Spleen (tissue), 11 donors: ENCODE results near the gene FLT3LG. TPM values are rescaled to one million over a fixed set of nuclear protein-coding genes. Genes with fewer than 3 reads are reported as not detected.

Experiments used
- DNase-seq: peaks from one replicate; pipeline ENCODE4 v3.0.0-alpha.2; 2020
- H3K27ac ChIP-seq, 8 donors: fragments of 200-600 bp; sonication (generic) in 7 of 8; 1 replicate in 4 of 8; 2 replicates in 4 of 8; pipeline versions ENCODE4 v1.5.0 to v1.8.0; 2016 to 2021; ENCODE audit warnings: inconsistent platforms in 4 of 8, mild to moderate bottlenecking in 4 of 8, moderate library complexity in 1 of 8
- H3K27me3 ChIP-seq, 7 donors: fragments of 200-600 bp; sonication (generic) in 6 of 7; replicated peaks in 1 of 7; 1 replicate in 4 of 7; 2 replicates in 3 of 7; pipeline versions ENCODE4 v1.5.0 to v1.8.0; 2016 to 2021; ENCODE audit warnings: inconsistent platforms in 3 of 7, mild to moderate bottlenecking in 1 of 7
- H3K36me3 ChIP-seq, 6 donors: fragments of 200-600 bp; sonication (generic) in 5 of 6; 1 replicate in 4 of 6; 2 replicates in 2 of 6; pipeline versions ENCODE4 v1.5.0 to v1.8.0; 2016 to 2021; ENCODE audit warnings: inconsistent platforms in 2 of 6
- H3K4me1 ChIP-seq, 6 donors: fragments of 200-600 bp; sonication (generic) in 5 of 6; 1 replicate in 3 of 6; 2 replicates in 3 of 6; pipeline versions ENCODE4 v1.5.0 to v1.8.0; 2016 to 2021; ENCODE audit warnings: inconsistent platforms in 3 of 6
- H3K4me3 ChIP-seq, 8 donors: fragments of 200-600 bp; sonication (generic) in 7 of 8; 1 replicate in 4 of 8; 2 replicates in 4 of 8; pipeline versions ENCODE4 v1.5.0 to v1.8.0; 2016 to 2021; ENCODE audit warnings: inconsistent platforms in 4 of 8, mild to moderate bottlenecking in 4 of 8, moderate library complexity in 2 of 8
- H3K9me3 ChIP-seq, 8 donors: fragments of 200-600 bp; sonication (generic) in 7 of 8; 1 replicate in 4 of 8; 2 replicates in 4 of 8; pipeline versions ENCODE4 v1.5.0 to v1.8.0; 2016 to 2021; ENCODE audit warnings: inconsistent platforms in 4 of 8
- CTCF ChIP-seq, 11 experiments: fragments of 200-600 bp in 7 of 11; fragments of 450-650 bp in 4 of 11; sonication (generic) in 4 of 11; IDR thresholded peaks in 8 of 11; conservative IDR thresholded peaks in 3 of 11; 1 replicate in 7 of 11; 2 replicates in 4 of 11; pipeline versions ENCODE4 v1.4.0 to v1.8.0; 2016 to 2021; ENCODE audit warnings: antibody characterized with exemption in 11 of 11, inconsistent platforms in 4 of 11, mild to moderate bottlenecking in 1 of 11
- POLR2A ChIP-seq, 3 donors: fragments of 450-650 bp; IDR thresholded peaks; one replicate each; pipeline ENCODE4 v1.5.1; 2017; ENCODE audit warnings: antibody characterized with exemption in 3 of 3, mild to moderate bottlenecking in 1 of 3
- POLR2AphosphoS5 ChIP-seq, 3 donors: sonication (generic); formaldehyde crosslinking; IDR thresholded peaks; one replicate each; pipeline ENCODE4 v1.5.1; 2017; ENCODE audit warnings: antibody characterized with exemption in 3 of 3
- WGBS, 5 donors: extraction: QIAGEN DNeasy Blood & Tissue Kit in 3 of 5; methylation state at CpG; one replicate each; pipeline versions ENCODE4 v1.1.5 to v1.1.7; 2013 to 2018; 5-methylcytosine and 5-hydroxymethylcytosine counted together
- intact Hi-C: fragments of 100-400 bp; cut with DNase I; formaldehyde crosslinking; loops from one replicate; pipeline ENCODE4 v1.15.0; 2023; ENCODE audit warnings: low total_unique reads
- microRNA-seq, 3 donors: library from miRNA; unstranded; fragments of <30 nt; microRNA quantifications; one replicate each; pipeline versions ENCODE4 to v1.1.0, GENCODE V29; 2019 to 2020
- polyA plus RNA-seq, 3 donors: library from polyadenylated mRNA; stranded (reverse); fragments of 200-250 nt; gene quantifications; one replicate each; pipeline ENCODE4 v1.2.1, GENCODE V29; 2013
- small RNA-seq, 4 donors: library from RNA; depleted of rRNA; stranded (forward); fragments of <200 nt; gene quantifications; one replicate each; pipeline ENCODE3, GENCODE V24; 2016
- total RNA-seq, 7 donors: library from RNA; depleted of rRNA in 3 of 7; stranded (reverse); fragments of >200 nt in 3 of 7; fragmentation: NEBNext Ultra II Directional in 4 of 7; extraction: Animal tissue kit (Norgen Biotek cat#: 25700) in 4 of 7; gene quantifications; one replicate each; pipeline versions ENCODE4 v1.1.0 to v1.2.1, GENCODE V29; 2016 to 2021
- donor health status: healthy with polysubstance abuse.
- donor health status: DM: no; HTN: no; CAD: no; lungs with moderate emphysema.
- donor health status: DM: no; HTN: no; CAD: no.
- donor health status: Bipolar disorder and iron deficiency.
- donor health status: healthy.
- donor health status: DM: no; HTN: no; CAD: no.
- donor health status: DM: yes; HTN: yes; CAD: no.

Gene FLT3LG
- total and polyA plus RNA-seq, 10 donors, result 11.2 to 32.8 (median 22.0) TPM

DNA sequence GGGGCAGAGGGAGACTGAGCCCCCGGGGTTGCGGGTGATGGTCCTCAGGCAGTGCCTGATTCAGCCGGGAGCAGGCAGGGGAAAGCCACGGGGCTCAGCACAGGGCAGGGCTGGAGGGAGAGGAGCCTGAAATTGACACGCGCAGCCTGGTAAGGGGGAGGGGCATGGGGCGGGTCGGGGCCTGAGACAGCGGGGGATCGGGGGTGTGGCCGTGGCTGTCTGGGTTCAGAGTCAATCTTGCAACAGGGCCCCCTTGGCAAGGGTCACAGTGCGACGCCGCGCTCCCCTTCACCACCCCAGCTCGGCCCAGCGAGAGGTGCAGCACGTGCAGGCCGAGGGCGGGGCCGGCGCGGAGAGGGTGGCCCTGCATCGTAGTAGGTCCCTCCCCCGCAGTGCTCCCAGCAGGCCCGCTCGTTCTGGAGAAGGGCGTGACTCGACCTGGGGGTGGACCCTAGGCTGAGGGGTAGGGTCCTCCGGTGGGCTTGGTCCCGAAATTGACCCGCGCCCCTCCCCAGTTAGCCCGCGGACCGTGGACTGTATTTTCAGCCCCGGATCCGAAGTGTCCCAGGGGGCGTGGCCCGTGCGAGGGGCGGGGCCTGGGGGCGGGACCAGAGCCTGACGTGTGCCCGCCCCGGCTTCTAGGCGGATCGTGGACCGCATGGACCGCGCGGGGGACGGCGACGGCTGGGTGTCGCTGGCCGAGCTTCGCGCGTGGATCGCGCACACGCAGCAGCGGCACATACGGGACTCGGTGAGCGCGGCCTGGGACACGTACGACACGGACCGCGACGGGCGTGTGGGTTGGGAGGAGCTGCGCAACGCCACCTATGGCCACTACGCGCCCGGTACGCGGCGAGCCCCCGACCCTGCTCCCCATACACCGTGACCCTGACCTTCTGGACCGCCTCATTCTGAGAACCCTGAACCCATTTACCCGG lies 59.8 kb downstream of the FLT3LG start:
- H3K4me3 ChIP-seq, result peak overlapping the region; percentile 60 to 85 (median 68)
- intact Hi-C loops, result no loop called here
- peak overlapping the region in 4 of 8 donors; percentile 24 to 64 (median 58) for H3K27ac ChIP-seq
- H3K27me3 ChIP-seq, result no peaks in the 10 kb centered on the region
- H3K9me3 ChIP-seq, result no peaks in the 10 kb centered on the region
- H3K4me1 ChIP-seq, result peaks cover 13 to 57% (median 42%) of the 10 kb centered on the region in 6 donors
- peaks cover 0 to 67% (median 8%) of the 10 kb centered on the region in 6 donors for H3K36me3 ChIP-seq
- DNase-seq, result peak; percentile 94
- 1 to 4% (median 2%) methylated on average over 26 to 87 of the region's 87 CpGs for WGBS, 5 donors
- TF ChIP-seq POLR2A (IDR thresholded peaks at IDR 0.05), result no peak
- TF ChIP-seq POLR2AphosphoS5 (IDR thresholded peaks at IDR 0.05), result peak in 2 of 3 donors; percentile 61 to 78
- TF ChIP-seq CTCF (IDR thresholded peaks at IDR 0.05 in 8 of 11, conservative IDR thresholded peaks at IDR 0.05 in 3 of 11), result peak in 7 of 11 experiments; percentile 43 to 53 (median 43)

DNA sequence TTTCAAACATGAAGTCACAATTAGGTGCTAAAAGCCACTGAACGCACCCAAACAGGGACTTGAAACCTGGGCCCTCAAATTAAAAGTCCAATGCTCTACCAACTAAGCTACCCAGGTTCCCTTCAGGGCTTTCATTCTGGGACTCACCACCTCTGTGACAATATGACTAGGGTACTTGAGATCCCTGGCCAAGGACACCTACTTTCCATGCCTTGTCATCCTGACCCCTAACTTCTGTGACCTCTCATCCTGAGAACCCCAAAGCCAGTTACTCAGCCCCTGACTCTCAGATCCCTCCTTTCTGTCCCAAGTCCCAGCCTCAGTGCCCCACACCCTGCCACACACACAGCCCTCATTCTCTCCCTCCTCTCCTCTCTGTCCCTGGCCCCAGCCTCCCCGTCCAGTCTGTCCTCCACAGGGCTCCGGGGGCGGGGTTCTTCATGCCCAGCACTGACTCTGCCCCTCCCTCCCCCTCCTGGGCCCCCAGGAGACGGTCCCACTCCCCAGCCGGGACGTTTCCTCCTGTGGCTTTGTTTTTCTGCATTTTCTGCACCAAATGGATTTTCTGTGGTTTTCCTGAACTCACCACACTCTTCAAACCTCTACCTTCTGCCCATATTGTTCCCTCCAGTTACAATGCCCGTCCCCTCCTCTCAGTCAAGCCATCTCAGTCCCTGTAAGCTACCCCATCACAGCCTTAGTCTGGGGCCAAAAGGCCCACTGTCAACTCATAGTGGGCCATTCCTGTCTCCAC lies 60.8 kb downstream of the FLT3LG start:
- Histone ChIP-seq H3K4me1 (peaks cover 13 to 50% (median 39%) of the 10 kb centered on the region in 6 donors), H3K27me3 (no peaks in the 10 kb centered on the region), H3K36me3 (peaks cover 0 to 69% (median 12%) of the 10 kb centered on the region in 6 donors), H3K9me3 (no peaks in the 10 kb centered on the region), H3K27ac (peak overlapping the region in 1 of 8 donors; percentile 64), H3K4me3 (peak overlapping the region in 4 of 8 donors; percentile 64 to 85 (median 70))
- TF ChIP-seq POLR2A (IDR thresholded peaks at IDR 0.05) (no peak), POLR2AphosphoS5 (IDR thresholded peaks at IDR 0.05) (no peak), CTCF (IDR thresholded peaks at IDR 0.05 in 8 of 11, conservative IDR thresholded peaks at IDR 0.05 in 3 of 11) (no peak)
- 20 to 45% (median 35%) methylated on average over 8 of the region's 8 CpGs for WGBS, 5 donors
- no peak for DNase-seq
- intact Hi-C loops, result no loop called here

Small RNAs within 50 kb of the gene (microRNA-seq; reads per million reads assigned to microRNA genes)
- gene MIR150, result 10,080 to 14,153 (median 11,768) reads per million in 3 donors

Small RNAs within 50 kb of the gene (small RNA-seq; reads per million reads assigned to genes)
- gene COX6CP7 (0 reads per million in 4 donors), gene MIR150 (257 to 803 (median 397) reads per million in 4 donors), gene SNORD32A (0 reads per million in 4 donors), gene SNORD33 (0 reads per million in 4 donors), gene SNORD34 (0 reads per million in 4 donors), gene SNORD35A (0 reads per million in 4 donors), gene SNORD35B (0 reads per million in 4 donors)

Other genes starting within 250 kb of the FLT3LG start
- 1 to 10 TPM; 2.1 to 6.9 (median 5.0) TPM for gene SLC6A16, start 149.0 kb upstream of the FLT3LG start, total RNA-seq
- 1 to 10 TPM; 2.7 to 5.0 (median 2.7) TPM for gene SLC6A16, start 149.0 kb upstream of the FLT3LG start, polyA plus RNA-seq
- gene CD37, start 138.8 kb upstream of the FLT3LG start, total RNA-seq, result 100 to 1,000 TPM; 297 to 516 (median 398) TPM
- 100 to 1,000 TPM; 401 to 452 (median 405) TPM for gene CD37, start 138.8 kb upstream of the FLT3LG start, polyA plus RNA-seq
- 10 to 100 TPM in 6 of 7 donors, 1 to 10 TPM in 1; 8.9 to 24.7 (median 15.8) TPM for gene TEAD2, start 111.8 kb upstream of the FLT3LG start, total RNA-seq
- gene TEAD2, start 111.8 kb upstream of the FLT3LG start, polyA plus RNA-seq, result 1 to 10 TPM; 5.8 to 8.4 (median 5.8) TPM
- under 1 TPM in 2 of 7 donors, not detected in 5; 0.57 to 0.79 TPM for gene DKKL1, start 110.3 kb upstream of the FLT3LG start, total RNA-seq
- gene DKKL1, start 110.3 kb upstream of the FLT3LG start, polyA plus RNA-seq, result 1 to 10 TPM in 1 of 3 donors, under 1 TPM in 1, not detected in 1; 0.57 to 1.1 TPM
- under 1 TPM in 1 of 7 donors, not detected in 6; 0.41 TPM for gene KASH5, start 86.0 kb upstream of the FLT3LG start, total RNA-seq
- gene KASH5, start 86.0 kb upstream of the FLT3LG start, polyA plus RNA-seq, result under 1 TPM; 0.11 to 0.32 (median 0.19) TPM
- not detected for gene PTH2, start 50.8 kb upstream of the FLT3LG start, total RNA-seq
- gene PTH2, start 50.8 kb upstream of the FLT3LG start, polyA plus RNA-seq, result not detected
- not detected for gene GFY, start 48.8 kb upstream of the FLT3LG start, total RNA-seq
- not detected for gene GFY, start 48.8 kb upstream of the FLT3LG start, polyA plus RNA-seq
- under 1 TPM in 2 of 7 donors, not detected in 5; 0.10 to 0.13 TPM for gene SLC17A7, start 32.7 kb upstream of the FLT3LG start, total RNA-seq
- gene SLC17A7, start 32.7 kb upstream of the FLT3LG start, polyA plus RNA-seq, result under 1 TPM; 0.07 to 0.12 (median 0.10) TPM
- gene PIH1D1, start 22.4 kb upstream of the FLT3LG start, total RNA-seq, result 10 to 100 TPM; 76.0 to 94.3 (median 86.1) TPM
- 100 to 1,000 TPM in 2 of 3 donors, 10 to 100 TPM in 1; 85.3 to 140 (median 118) TPM for gene PIH1D1, start 22.4 kb upstream of the FLT3LG start, polyA plus RNA-seq
- gene ALDH16A1, start 21.0 kb upstream of the FLT3LG start, total RNA-seq, result 10 to 100 TPM; 38.7 to 50.2 (median 45.8) TPM
- 10 to 100 TPM; 54.9 to 99.9 (median 94.9) TPM for gene ALDH16A1, start 21.0 kb upstream of the FLT3LG start, polyA plus RNA-seq
- 1,000 to 10,000 TPM; 2,521 to 3,132 (median 2,768) TPM for gene RPL13A, start 13.4 kb downstream of the FLT3LG start, total RNA-seq
- gene RPL13A, start 13.4 kb downstream of the FLT3LG start, polyA plus RNA-seq, result 1,000 to 10,000 TPM; 6,561 to 7,408 (median 7,261) TPM
- 1,000 to 10,000 TPM; 1,555 to 3,509 (median 2,434) TPM for gene RPS11, start 22.2 kb downstream of the FLT3LG start, total RNA-seq
- over 10,000 TPM in 2 of 3 donors, 1,000 to 10,000 TPM in 1; 8,326 to 12,835 (median 11,104) TPM for gene RPS11, start 22.2 kb downstream of the FLT3LG start, polyA plus RNA-seq
- gene FCGRT, start 38.4 kb downstream of the FLT3LG start, total RNA-seq, result 100 to 1,000 TPM; 273 to 616 (median 435) TPM
- gene FCGRT, start 38.4 kb downstream of the FLT3LG start, polyA plus RNA-seq, result 100 to 1,000 TPM; 144 to 364 (median 279) TPM
- gene RCN3, start 53.8 kb downstream of the FLT3LG start, total RNA-seq, result 10 to 100 TPM; 18.9 to 44.2 (median 42.8) TPM
- 10 to 100 TPM; 25.0 to 99.2 (median 89.9) TPM for gene RCN3, start 53.8 kb downstream of the FLT3LG start, polyA plus RNA-seq
- 10 to 100 TPM; 58.6 to 73.8 (median 70.0) TPM for gene NOSIP, start 106.3 kb downstream of the FLT3LG start, total RNA-seq
- gene NOSIP, start 106.3 kb downstream of the FLT3LG start, polyA plus RNA-seq, result 100 to 1,000 TPM; 129 to 152 (median 149) TPM
- gene PRRG2, start 107.1 kb downstream of the FLT3LG start, total RNA-seq, result 1 to 10 TPM in 5 of 7 donors, under 1 TPM in 2; 0.37 to 7.9 (median 1.3) TPM
- gene PRRG2, start 107.1 kb downstream of the FLT3LG start, polyA plus RNA-seq, result 1 to 10 TPM in 2 of 3 donors, under 1 TPM in 1; 0.91 to 2.3 (median 1.3) TPM
- gene PRR12, start 117.0 kb downstream of the FLT3LG start, total RNA-seq, result 10 to 100 TPM; 18.8 to 44.3 (median 34.6) TPM
- 10 to 100 TPM in 1 of 3 donors, 1 to 10 TPM in 2; 3.7 to 21.4 (median 3.9) TPM for gene PRR12, start 117.0 kb downstream of the FLT3LG start, polyA plus RNA-seq
- 10 to 100 TPM; 30.9 to 57.6 (median 44.4) TPM for gene RRAS, start 165.9 kb downstream of the FLT3LG start, total RNA-seq
- 100 to 1,000 TPM in 1 of 3 donors, 10 to 100 TPM in 2; 66.5 to 106 (median 98.2) TPM for gene RRAS, start 165.9 kb downstream of the FLT3LG start, polyA plus RNA-seq
- 10 to 100 TPM; 21.9 to 66.2 (median 57.0) TPM for gene SCAF1, start 168.0 kb downstream of the FLT3LG start, total RNA-seq
- gene SCAF1, start 168.0 kb downstream of the FLT3LG start, polyA plus RNA-seq, result 10 to 100 TPM in 1 of 3 donors, 1 to 10 TPM in 2; 7.5 to 21.3 (median 7.6) TPM
- gene IRF3, start 191.6 kb downstream of the FLT3LG start, total RNA-seq, result 100 to 1,000 TPM in 4 of 7 donors, 10 to 100 TPM in 3; 87.9 to 150 (median 127) TPM
- 100 to 1,000 TPM; 127 to 294 (median 276) TPM for gene IRF3, start 191.6 kb downstream of the FLT3LG start, polyA plus RNA-seq
- 10 to 100 TPM in 6 of 7 donors, 1 to 10 TPM in 1; 7.8 to 26.6 (median 16.3) TPM for gene BCL2L12, start 191.7 kb downstream of the FLT3LG start, total RNA-seq
- gene BCL2L12, start 191.7 kb downstream of the FLT3LG start, polyA plus RNA-seq, result 10 to 100 TPM; 26.5 to 36.7 (median 30.1) TPM
- gene PRMT1, start 203.1 kb downstream of the FLT3LG start, total RNA-seq, result 100 to 1,000 TPM; 108 to 136 (median 115) TPM
- gene PRMT1, start 203.1 kb downstream of the FLT3LG start, polyA plus RNA-seq, result 100 to 1,000 TPM; 114 to 175 (median 134) TPM
- gene ADM5, start 215.4 kb downstream of the FLT3LG start, total RNA-seq, result 10 to 100 TPM in 1 of 7 donors, 1 to 10 TPM in 6; 1.4 to 14.2 (median 5.0) TPM
- gene ADM5, start 215.4 kb downstream of the FLT3LG start, polyA plus RNA-seq, result 1 to 10 TPM; 1.5 to 3.6 (median 3.5) TPM
- gene CPT1C, start 216.9 kb downstream of the FLT3LG start, total RNA-seq, result 10 to 100 TPM in 5 of 7 donors, 1 to 10 TPM in 2; 6.8 to 17.0 (median 16.4) TPM
- gene CPT1C, start 216.9 kb downstream of the FLT3LG start, polyA plus RNA-seq, result 10 to 100 TPM in 2 of 3 donors, 1 to 10 TPM in 1; 5.2 to 15.7 (median 11.8) TPM